HFFc6 (cell line): ENCODE data around the gene NCKAP5. TPM values are rescaled to one million over a fixed set of nuclear protein-coding genes. Genes with fewer than 3 reads are reported as not detected.
"Not testable (repeated sequence)": the region's sequence is repeated elsewhere in the genome, so short reads cannot be mapped to it uniquely, and the experiment has no call there.

Experiments used
- DNase-seq: peaks from one replicate; pipeline ENCODE4 v3.0.0-alpha.2; 2018
- H3K27ac Mint-ChIP-seq: 2 replicates; pipeline ENCODE4 v1.8.0; 2020; ENCODE audit warnings: mild to moderate bottlenecking, mixed read lengths
- H3K27me3 Mint-ChIP-seq: 2 replicates; pipeline ENCODE4 v1.8.0; 2021; ENCODE audit warnings: mild to moderate bottlenecking, moderate library complexity, mixed read lengths; ENCODE audit not compliant: insufficient read depth
- H3K36me3 Mint-ChIP-seq: 2 replicates; pipeline ENCODE4 v1.8.0; 2021; ENCODE audit warnings: low read depth, mixed read lengths
- H3K4me1 Mint-ChIP-seq: 2 replicates; pipeline ENCODE4 v1.8.0; 2020; ENCODE audit warnings: low read depth, mixed read lengths
- H3K4me3 Mint-ChIP-seq: 2 replicates; pipeline ENCODE4 v1.8.0; 2020; ENCODE audit warnings: mild to moderate bottlenecking, moderate library complexity, mixed read lengths
- H3K9me3 Mint-ChIP-seq: 2 replicates; pipeline ENCODE4 v1.8.0; 2020; ENCODE audit warnings: mild to moderate bottlenecking, mixed read lengths
- total RNA-seq, 6 experiments: library from RNA; stranded (reverse); fragmentation: NEBNext Ultra II Directional; extraction: Animal tissue kit (Norgen Biotek cat#: 25700); gene quantifications; 2 replicates in 1 of 6; 3 replicates in 5 of 6; pipeline ENCODE4 v1.2.3, GENCODE V29; 2021
- TF ChIP-seq, protein P1 (sequence below): fragments of 200-600 bp; sonication (generic); IDR thresholded peaks from 2 replicates; pipeline ENCODE4 v1.5.0; 2021; ENCODE audit warnings: antibody characterized with exemption, mild to moderate bottlenecking

NCKAP5 gene
- total RNA-seq, 6 experiments from 2014 or later, result 0.31 to 4.0 (median 3.1) TPM

DNA sequence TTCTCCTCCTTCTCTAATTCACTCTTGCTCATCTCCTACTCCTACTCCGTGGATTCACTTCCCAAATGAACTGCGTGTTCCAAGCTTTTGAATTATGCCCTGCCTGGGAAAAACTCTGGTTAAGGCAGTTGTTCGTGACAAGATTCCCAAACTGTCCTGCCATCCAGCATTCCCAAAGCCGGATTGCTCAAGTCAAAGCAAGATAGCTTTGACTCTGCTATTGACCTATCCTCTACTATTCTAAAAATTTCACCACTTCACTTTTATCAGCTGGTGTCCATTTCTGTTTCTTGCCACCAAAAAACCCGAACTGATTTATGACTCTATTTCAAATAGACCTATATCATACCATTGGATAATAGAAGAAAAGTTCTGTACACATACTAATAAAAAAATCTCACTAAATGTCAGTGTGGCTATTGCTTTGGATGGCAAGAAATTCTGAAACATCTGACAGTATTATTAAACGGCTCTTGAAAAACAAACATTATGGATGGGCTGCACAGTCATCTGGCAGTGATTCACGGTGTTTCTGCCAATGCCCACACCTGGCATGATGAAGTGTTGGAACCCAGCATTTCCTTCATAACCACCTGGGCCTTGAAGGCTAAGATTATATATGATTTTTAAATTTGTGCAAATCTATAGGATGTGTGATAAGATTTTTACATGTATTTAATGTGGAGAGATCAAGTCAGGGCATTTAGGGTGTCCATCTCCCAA, 87.4 kb downstream of the NCKAP5 start:
- Mint-ChIP-seq H3K4me1 (peaks cover 17% of the 10 kb centered on the region; the same call in 1 of the 2 replicates), H3K4me3 (no peak overlapping the region), H3K36me3 (no peaks in the 10 kb centered on the region), H3K27ac (no peak overlapping the region), H3K9me3 (no peaks in the 10 kb centered on the region), H3K27me3 (peaks cover 9% of the 10 kb centered on the region)
- TF ChIP-seq, protein P1, sequence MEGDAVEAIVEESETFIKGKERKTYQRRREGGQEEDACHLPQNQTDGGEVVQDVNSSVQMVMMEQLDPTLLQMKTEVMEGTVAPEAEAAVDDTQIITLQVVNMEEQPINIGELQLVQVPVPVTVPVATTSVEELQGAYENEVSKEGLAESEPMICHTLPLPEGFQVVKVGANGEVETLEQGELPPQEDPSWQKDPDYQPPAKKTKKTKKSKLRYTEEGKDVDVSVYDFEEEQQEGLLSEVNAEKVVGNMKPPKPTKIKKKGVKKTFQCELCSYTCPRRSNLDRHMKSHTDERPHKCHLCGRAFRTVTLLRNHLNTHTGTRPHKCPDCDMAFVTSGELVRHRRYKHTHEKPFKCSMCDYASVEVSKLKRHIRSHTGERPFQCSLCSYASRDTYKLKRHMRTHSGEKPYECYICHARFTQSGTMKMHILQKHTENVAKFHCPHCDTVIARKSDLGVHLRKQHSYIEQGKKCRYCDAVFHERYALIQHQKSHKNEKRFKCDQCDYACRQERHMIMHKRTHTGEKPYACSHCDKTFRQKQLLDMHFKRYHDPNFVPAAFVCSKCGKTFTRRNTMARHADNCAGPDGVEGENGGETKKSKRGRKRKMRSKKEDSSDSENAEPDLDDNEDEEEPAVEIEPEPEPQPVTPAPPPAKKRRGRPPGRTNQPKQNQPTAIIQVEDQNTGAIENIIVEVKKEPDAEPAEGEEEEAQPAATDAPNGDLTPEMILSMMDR, result no peak
- no peak for DNase-seq

DNA sequence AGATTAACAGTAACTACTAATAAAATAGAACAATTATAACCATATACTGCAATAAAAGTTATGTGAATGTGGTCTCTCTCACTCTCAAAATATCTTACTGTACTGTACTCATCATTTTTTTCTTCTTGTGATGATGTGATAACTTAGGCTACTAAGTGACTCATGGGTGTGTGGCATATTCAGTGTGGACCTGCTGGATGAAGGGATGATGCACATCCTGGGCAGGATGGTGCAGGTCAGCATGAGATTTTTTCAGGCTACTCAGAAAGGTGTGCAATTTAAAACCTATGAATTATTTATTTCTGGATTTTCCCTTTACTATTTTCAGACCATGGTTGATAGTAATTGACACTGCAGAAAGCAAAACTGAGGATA, 90.7 kb downstream of the NCKAP5 start:
- DNase-seq, result peak; percentile 9
- H3K4me1 Mint-ChIP-seq, result peaks cover 10% of the 10 kb centered on the region; the same call in 1 of the 2 replicates
- TF ChIP-seq, protein P1, result no peak
- H3K36me3 Mint-ChIP-seq, result no peaks in the 10 kb centered on the region
- no peak overlapping the region for H3K4me3 Mint-ChIP-seq
- peaks cover 6% of the 10 kb centered on the region for H3K27me3 Mint-ChIP-seq
- H3K9me3 Mint-ChIP-seq, result no peaks in the 10 kb centered on the region
- no peak overlapping the region; the same call in 1 of the 2 replicates for H3K27ac Mint-ChIP-seq

DNA sequence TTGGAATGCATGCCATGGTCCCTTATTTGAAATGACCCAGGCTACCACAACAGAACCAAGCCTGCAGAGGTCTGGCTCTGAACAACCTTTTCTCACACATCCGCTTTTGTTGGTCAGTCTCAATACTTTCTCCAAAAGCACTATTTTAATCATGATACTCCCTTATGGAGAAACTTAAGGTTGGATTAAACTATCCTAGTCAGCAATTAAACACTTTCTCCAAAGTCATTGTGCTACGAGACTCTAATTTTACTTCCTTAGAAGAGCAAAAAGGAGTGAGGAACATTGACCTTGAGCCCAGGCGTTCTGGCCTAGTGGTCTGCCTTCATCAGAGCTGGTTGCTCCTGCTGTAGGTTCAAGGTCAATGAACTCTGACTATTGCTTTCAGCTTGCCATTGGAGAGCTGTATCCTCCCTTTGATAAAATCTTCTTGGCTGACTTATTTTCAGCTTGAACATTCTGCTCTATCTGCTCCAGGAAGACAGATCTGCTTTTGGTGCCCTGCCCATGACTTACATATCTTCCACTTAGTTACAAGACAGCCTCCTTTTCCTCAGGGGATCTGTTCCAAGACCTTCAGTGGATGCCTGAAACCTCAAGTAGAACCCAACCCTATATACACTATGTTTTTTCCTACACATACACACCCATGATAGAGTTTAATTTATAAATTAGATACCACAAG, 91.2 kb downstream of the NCKAP5 start:
- Mint-ChIP-seq H3K36me3 (no peaks in the 10 kb centered on the region), H3K27me3 (peaks cover 6% of the 10 kb centered on the region), H3K4me1 (peaks cover 10% of the 10 kb centered on the region; the same call in 1 of the 2 replicates), H3K4me3 (no peak overlapping the region), H3K27ac (no peak overlapping the region; the same call in 1 of the 2 replicates), H3K9me3 (no peaks in the 10 kb centered on the region)
- DNase-seq, result no peak
- TF ChIP-seq, protein P1, result no peak

DNA sequence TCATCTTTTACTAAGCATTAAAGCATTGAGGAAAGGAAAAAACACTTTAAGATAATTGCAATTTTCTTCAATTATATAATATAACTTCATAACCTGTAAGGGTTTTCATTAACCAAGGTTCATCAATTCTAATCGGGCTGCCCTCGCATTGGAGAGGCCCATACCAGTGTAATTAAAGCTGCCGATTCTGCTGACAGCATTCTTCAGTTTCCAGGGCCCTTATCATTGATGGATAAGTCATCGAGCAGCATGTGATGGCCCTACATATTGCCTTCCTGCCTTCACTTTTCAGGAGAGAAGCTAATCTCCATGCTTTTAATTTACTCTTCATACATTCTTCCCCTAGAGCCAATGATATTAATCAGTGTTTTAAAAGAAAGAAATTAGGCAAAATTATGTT, 92.0 kb downstream of the NCKAP5 start:
- no peak overlapping the region for H3K4me3 Mint-ChIP-seq

DNA sequence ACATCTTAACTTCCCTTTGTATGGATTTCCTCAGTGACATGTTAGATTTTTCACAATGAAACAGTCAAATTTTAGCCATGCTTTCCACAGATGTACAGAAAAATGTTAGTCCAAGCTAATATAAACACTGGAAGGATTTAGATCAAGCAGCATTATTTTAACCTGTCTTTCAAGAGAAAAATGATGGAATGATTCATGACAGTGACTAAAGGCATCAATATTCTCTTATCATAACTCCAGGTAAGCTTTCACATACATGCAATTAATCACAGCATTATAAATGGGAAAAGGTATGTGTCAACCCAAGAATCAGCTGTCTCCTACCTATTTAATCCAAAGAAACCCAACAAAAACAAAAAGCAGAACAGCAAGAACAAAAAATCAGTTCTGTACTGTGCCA, 92.7 kb downstream of the NCKAP5 start:
- no peak overlapping the region for H3K4me3 Mint-ChIP-seq
- H3K27ac Mint-ChIP-seq, result no peak overlapping the region
- no peak for DNase-seq
- no peaks in the 10 kb centered on the region for H3K36me3 Mint-ChIP-seq
- peaks cover 6% of the 10 kb centered on the region for H3K27me3 Mint-ChIP-seq
- no peaks in the 10 kb centered on the region for H3K9me3 Mint-ChIP-seq
- TF ChIP-seq, protein P1, result no peak
- H3K4me1 Mint-ChIP-seq, result peaks cover 10% of the 10 kb centered on the region; the same call in 1 of the 2 replicates

More for the DNA sequence above, 92.0 kb downstream of the NCKAP5 start:
- TF ChIP-seq, protein P1, result no peak
- Mint-ChIP-seq H3K27me3 (peaks cover 3% of the 10 kb centered on the region), H3K36me3 (no peaks in the 10 kb centered on the region), H3K4me1 (peaks cover 10% of the 10 kb centered on the region; the same call in 1 of the 2 replicates), H3K27ac (no peak overlapping the region), H3K9me3 (no peaks in the 10 kb centered on the region)
- no peak for DNase-seq

DNA sequence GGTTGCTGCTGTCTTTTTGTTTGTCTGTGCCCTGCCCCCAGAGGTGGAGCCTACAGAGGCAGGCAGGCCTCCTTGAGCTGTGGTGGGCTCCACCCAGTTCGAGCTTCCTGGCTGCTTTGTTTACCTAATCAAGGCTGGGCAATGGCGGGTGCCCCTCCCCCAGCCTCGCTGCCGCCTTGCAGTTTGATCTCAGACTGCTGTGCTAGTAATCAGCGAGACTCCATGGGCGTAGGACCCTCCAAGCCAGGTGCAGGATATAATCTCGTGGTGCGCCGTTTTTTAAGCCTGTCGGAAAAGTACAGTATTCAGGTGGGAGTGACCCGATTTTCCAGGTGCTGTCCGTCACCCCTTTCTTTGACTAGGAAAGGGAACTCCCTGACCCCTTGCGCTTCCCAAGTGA, 97.8 kb downstream of the NCKAP5 start:
- H3K27me3 Mint-ChIP-seq, H3K36me3 Mint-ChIP-seq, H3K4me1 Mint-ChIP-seq, DNase-seq, H3K27ac Mint-ChIP-seq, H3K9me3 Mint-ChIP-seq, H3K4me3 Mint-ChIP-seq: not testable (repeated sequence)
